Stomach (tissue), 9 donors: Measurements from ENCODE around the gene MAST4. TPM values are rescaled to one million over a fixed set of nuclear protein-coding genes. Genes with fewer than 3 reads are reported as not detected.

Source experiments
- DNase-seq, 2 donors: peaks; one replicate each; pipeline versions ENCODE4 v3.0.0 to v3.0.0-alpha.2; 2013 to 2019
- H3K27ac ChIP-seq, 5 donors: fragments of 200-600 bp in 4 of 5; sonication (generic) in 4 of 5; one replicate each; pipeline ENCODE4 v1.5.1; 2013 to 2019; ENCODE audit warnings: mild to moderate bottlenecking in 1 of 5, moderate library complexity in 1 of 5
- H3K27me3 ChIP-seq, 3 donors: fragments of 200-600 bp; sonication (generic); one replicate each; pipeline ENCODE4 v1.5.1; 2017 to 2019; ENCODE audit warnings: mixed run types in 1 of 3
- H3K36me3 ChIP-seq, 4 donors: fragments of 200-600 bp; sonication (generic); 1 replicate in 3 of 4; 2 replicates in 1 of 4; pipeline ENCODE4 v1.5.1; 2016 to 2019
- H3K4me1 ChIP-seq, 4 donors: fragments of 200-600 bp; sonication (generic); one replicate each; pipeline ENCODE4 v1.5.1; 2016 to 2019
- H3K4me3 ChIP-seq, 4 donors: fragments of 200-600 bp; sonication (generic) in 3 of 4; one replicate each; pipeline ENCODE4 v1.5.1; 2016 to 2019; ENCODE audit warnings: mild to moderate bottlenecking in 1 of 4
- H3K9me3 ChIP-seq, 4 donors: fragments of 200-600 bp; sonication (generic); one replicate each; pipeline ENCODE4 v1.5.1; 2016 to 2019
- CTCF ChIP-seq, 7 experiments: fragments of 450-650 bp in 4 of 7; fragments of 200-600 bp in 3 of 7; sonication (generic) in 3 of 7; IDR thresholded peaks; one replicate each; pipeline ENCODE4 v1.5.1; 2016 to 2019; ENCODE audit warnings: antibody characterized with exemption in 7 of 7, control low read depth in 2 of 7, mild to moderate bottlenecking in 1 of 7
- EP300 ChIP-seq: sonication (generic); formaldehyde crosslinking; IDR thresholded peaks from one replicate; pipeline ENCODE4 v1.6.1; 2017; ENCODE audit warnings: antibody characterized with exemption
- POLR2A ChIP-seq, 4 donors: fragments of 450-650 bp; IDR thresholded peaks; one replicate each; pipeline ENCODE4 v1.6.1; 2016; ENCODE audit warnings: antibody characterized with exemption in 4 of 4, control low read depth in 2 of 4, mild to moderate bottlenecking in 1 of 4, moderate library complexity in 1 of 4
- POLR2AphosphoS5 ChIP-seq, 3 donors: sonication (generic); formaldehyde crosslinking; IDR thresholded peaks; one replicate each; pipeline ENCODE4 v1.6.1; 2016; ENCODE audit warnings: antibody characterized with exemption in 3 of 3
- WGBS, 5 donors: extraction: QIAGEN DNeasy Blood & Tissue Kit in 3 of 5; methylation state at CpG; one replicate each; pipeline versions ENCODE4 v1.1.5 to v1.1.7; 2013 to 2018; 5-methylcytosine and 5-hydroxymethylcytosine counted together
- intact Hi-C: fragments of 100-400 bp; cut with DNase I; formaldehyde crosslinking; loops from one replicate; pipeline ENCODE4 v1.15.1; 2023; ENCODE audit warnings: low total_unique reads
- polyA plus RNA-seq, 3 donors: library from polyadenylated mRNA; stranded (reverse); fragments of 200-250 nt; gene quantifications; one replicate each; pipeline ENCODE4 v1.2.3, GENCODE V29; 2013
- total RNA-seq, 5 donors: library from RNA; depleted of rRNA; stranded (reverse); fragments of >200 nt; gene quantifications; one replicate each; pipeline versions ENCODE4 v1.1.0 to v1.2.3, GENCODE V29; 2014 to 2016
- donor health status: healthy with polysubstance abuse.
- donor health status: Bipolar disorder and iron deficiency.
- donor health status: healthy.

The MAST4 gene
- total and polyA plus RNA-seq, 8 donors = 1.5 to 52.5 (median 32.1) TPM

GRCh38 chr5:66903709-66904108 lies 307.5 kb downstream of the MAST4 start:
- no peak overlapping the region for H3K4me3 ChIP-seq
- 80 to 84% (median 83%) methylated on average over 3 of the region's 3 CpGs for WGBS, 5 donors
- no peaks in the 10 kb centered on the region for H3K27me3 ChIP-seq
- H3K4me1 ChIP-seq = no peaks in the 10 kb centered on the region
- intact Hi-C loops = no loop called here
- no peak for DNase-seq
- no peaks in the 10 kb centered on the region for H3K36me3 ChIP-seq
- no peak for TF ChIP-seq CTCF (IDR thresholded peaks at IDR 0.05)
- no peak for TF ChIP-seq EP300
- TF ChIP-seq POLR2A (IDR thresholded peaks at IDR 0.05) = no peak
- no peaks in the 10 kb centered on the region for H3K9me3 ChIP-seq
- H3K27ac ChIP-seq = no peak overlapping the region

- no peaks in the 10 kb centered on the region for H3K36me3 ChIP-seq
- intact Hi-C loops = no loop called here
- no peak overlapping the region for H3K27ac ChIP-seq
- no peaks in the 10 kb centered on the region for H3K9me3 ChIP-seq
- no peaks in the 10 kb centered on the region for H3K27me3 ChIP-seq
- no peak for DNase-seq
- 22 to 31% (median 28%) methylated on average over 3 of the region's 3 CpGs for WGBS, 5 donors
- no peaks in the 10 kb centered on the region for H3K4me1 ChIP-seq
- no peak overlapping the region for H3K4me3 ChIP-seq
- TF ChIP-seq CTCF (IDR thresholded peaks at IDR 0.05) (no peak), EP300 (no peak), POLR2AphosphoS5 (IDR thresholded peaks at IDR 0.05) (no peak), POLR2A (IDR thresholded peaks at IDR 0.05) (no peak)
These were observed 308.0 kb downstream of the MAST4 start for GRCh38 chr5:66904189-66904588.

- Histone ChIP-seq H3K9me3 (no peaks in the 10 kb centered on the region), H3K27me3 (no peaks in the 10 kb centered on the region), H3K36me3 (no peaks in the 10 kb centered on the region), H3K27ac (no peak overlapping the region), H3K4me1 (no peaks in the 10 kb centered on the region), H3K4me3 (no peak overlapping the region)
- TF ChIP-seq EP300 = no peak
- TF ChIP-seq POLR2A (IDR thresholded peaks at IDR 0.05) = no peak
- TF ChIP-seq CTCF (IDR thresholded peaks at IDR 0.05) = no peak
- TF ChIP-seq POLR2AphosphoS5 (IDR thresholded peaks at IDR 0.05) = no peak
- no peak for DNase-seq
- intact Hi-C loops = no loop called here
- WGBS, 5 donors = 64 to 67% (median 64%) methylated on average over 3 of the region's 3 CpGs
These were observed 309.8 kb downstream of the MAST4 start for GRCh38 chr5:66906021-66906420.

GRCh38 chr5:66908230-66908629 lies 312.0 kb downstream of the MAST4 start:
- Histone ChIP-seq H3K9me3 (no peaks in the 10 kb centered on the region), H3K27ac (no peak overlapping the region), H3K27me3 (no peaks in the 10 kb centered on the region), H3K4me1 (no peaks in the 10 kb centered on the region), H3K4me3 (no peak overlapping the region), H3K36me3 (no peaks in the 10 kb centered on the region)
- intact Hi-C loops = no loop called here
- no peak for TF ChIP-seq POLR2AphosphoS5 (IDR thresholded peaks at IDR 0.05)
- no peak for TF ChIP-seq POLR2A (IDR thresholded peaks at IDR 0.05)
- TF ChIP-seq EP300 = no peak
- DNase-seq = no peak
- 78 to 100% (median 88%) methylated on average over 1 of the region's 1 CpG for WGBS, 5 donors

GRCh38 chr5:66909364-66909763 lies 313.2 kb downstream of the MAST4 start:
- Histone ChIP-seq H3K4me1 (no peaks in the 10 kb centered on the region), H3K27ac (no peak overlapping the region), H3K9me3 (no peaks in the 10 kb centered on the region), H3K36me3 (no peaks in the 10 kb centered on the region), H3K27me3 (no peaks in the 10 kb centered on the region), H3K4me3 (no peak overlapping the region)
- WGBS, 5 donors = 78 to 88% (median 83%) methylated on average over 3 of the region's 3 CpGs
- DNase-seq = no peak
- intact Hi-C loops = no loop called here
- no peak for TF ChIP-seq EP300

GRCh38 chr5:66912787-66913186 lies 316.6 kb downstream of the MAST4 start:
- DNase-seq = no peak
- intact Hi-C loops = no loop called here
- Histone ChIP-seq H3K4me1 (no peaks in the 10 kb centered on the region), H3K27me3 (no peaks in the 10 kb centered on the region), H3K36me3 (no peaks in the 10 kb centered on the region), H3K27ac (no peak overlapping the region), H3K4me3 (no peak overlapping the region), H3K9me3 (no peaks in the 10 kb centered on the region)
- TF ChIP-seq POLR2AphosphoS5 (IDR thresholded peaks at IDR 0.05) = no peak
- TF ChIP-seq CTCF (IDR thresholded peaks at IDR 0.05) = no peak
- TF ChIP-seq POLR2A (IDR thresholded peaks at IDR 0.05) = no peak
- TF ChIP-seq EP300 = no peak
